Measurements from ENCODE around the gene HAP1.

DNA sequence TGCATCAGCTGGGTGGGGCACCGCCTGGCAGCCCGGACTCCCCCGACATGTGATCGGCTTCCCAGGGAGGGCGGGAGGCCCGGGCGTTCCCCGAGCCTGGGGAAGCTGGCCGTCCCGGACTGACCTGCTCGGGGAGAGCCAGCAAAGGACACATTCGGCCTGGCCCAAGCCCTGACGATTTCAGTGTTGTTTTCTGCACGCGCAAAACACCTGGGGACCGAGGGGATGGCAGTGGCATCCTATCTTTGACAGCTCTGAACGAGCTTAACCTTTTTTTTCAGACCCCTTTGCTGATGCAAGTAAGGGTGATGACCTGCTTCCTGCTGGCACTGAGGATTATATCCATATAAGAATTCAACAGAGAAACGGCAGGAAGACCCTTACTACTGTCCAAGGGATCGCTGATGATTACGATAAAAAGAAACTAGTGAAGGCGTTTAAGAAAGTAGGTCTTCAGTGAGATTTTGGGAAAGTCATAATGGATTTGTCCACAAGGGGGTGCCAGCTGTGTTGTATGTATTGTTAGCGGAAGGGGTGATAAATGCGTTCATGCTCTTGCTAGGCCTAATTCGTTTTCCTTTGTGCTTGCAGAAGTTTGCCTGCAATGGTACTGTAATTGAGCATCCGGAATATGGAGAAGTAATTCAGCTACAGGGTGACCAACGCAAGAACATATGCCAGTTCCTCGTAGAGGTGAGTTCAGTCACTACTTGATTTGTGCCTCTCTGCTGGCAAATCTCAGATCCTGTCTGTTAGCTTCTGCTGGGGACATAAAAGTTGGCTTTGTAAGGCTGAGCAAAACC lies 44.7 kb downstream of the HAP1 start:
- TF ChIP-seq, protein P1, sequence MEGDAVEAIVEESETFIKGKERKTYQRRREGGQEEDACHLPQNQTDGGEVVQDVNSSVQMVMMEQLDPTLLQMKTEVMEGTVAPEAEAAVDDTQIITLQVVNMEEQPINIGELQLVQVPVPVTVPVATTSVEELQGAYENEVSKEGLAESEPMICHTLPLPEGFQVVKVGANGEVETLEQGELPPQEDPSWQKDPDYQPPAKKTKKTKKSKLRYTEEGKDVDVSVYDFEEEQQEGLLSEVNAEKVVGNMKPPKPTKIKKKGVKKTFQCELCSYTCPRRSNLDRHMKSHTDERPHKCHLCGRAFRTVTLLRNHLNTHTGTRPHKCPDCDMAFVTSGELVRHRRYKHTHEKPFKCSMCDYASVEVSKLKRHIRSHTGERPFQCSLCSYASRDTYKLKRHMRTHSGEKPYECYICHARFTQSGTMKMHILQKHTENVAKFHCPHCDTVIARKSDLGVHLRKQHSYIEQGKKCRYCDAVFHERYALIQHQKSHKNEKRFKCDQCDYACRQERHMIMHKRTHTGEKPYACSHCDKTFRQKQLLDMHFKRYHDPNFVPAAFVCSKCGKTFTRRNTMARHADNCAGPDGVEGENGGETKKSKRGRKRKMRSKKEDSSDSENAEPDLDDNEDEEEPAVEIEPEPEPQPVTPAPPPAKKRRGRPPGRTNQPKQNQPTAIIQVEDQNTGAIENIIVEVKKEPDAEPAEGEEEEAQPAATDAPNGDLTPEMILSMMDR (tag by site-specific recombination; IDR thresholded peaks at IDR 0.05): peak; percentile 93; the same call in 1 of the 2 replicates
- TF ChIP-seq ZNF23 (tag by site-specific recombination; IDR thresholded peaks at IDR 0.05; ENCODE audit: borderline replicate concordance): no peak
- no peak for TF ChIP-seq ZFP37 (tag by site-specific recombination; IDR thresholded peaks at IDR 0.05)
- no peak for TF ChIP-seq ZNF37A (tag by site-specific recombination; IDR thresholded peaks at IDR 0.05)
- TF ChIP-seq ZNF10 (tag by site-specific recombination; IDR thresholded peaks at IDR 0.05): no peak
- no peak for TF ChIP-seq ZNF530 (tag by site-specific recombination; IDR thresholded peaks at IDR 0.05; ENCODE audit: low read depth)

Measured in HEK293 (cell line).